ENCODE data around the gene C8G.
A peak's percentile ranks its signal among the peaks of the same experiment; 100 is the strongest.

C8G gene

DNA sequence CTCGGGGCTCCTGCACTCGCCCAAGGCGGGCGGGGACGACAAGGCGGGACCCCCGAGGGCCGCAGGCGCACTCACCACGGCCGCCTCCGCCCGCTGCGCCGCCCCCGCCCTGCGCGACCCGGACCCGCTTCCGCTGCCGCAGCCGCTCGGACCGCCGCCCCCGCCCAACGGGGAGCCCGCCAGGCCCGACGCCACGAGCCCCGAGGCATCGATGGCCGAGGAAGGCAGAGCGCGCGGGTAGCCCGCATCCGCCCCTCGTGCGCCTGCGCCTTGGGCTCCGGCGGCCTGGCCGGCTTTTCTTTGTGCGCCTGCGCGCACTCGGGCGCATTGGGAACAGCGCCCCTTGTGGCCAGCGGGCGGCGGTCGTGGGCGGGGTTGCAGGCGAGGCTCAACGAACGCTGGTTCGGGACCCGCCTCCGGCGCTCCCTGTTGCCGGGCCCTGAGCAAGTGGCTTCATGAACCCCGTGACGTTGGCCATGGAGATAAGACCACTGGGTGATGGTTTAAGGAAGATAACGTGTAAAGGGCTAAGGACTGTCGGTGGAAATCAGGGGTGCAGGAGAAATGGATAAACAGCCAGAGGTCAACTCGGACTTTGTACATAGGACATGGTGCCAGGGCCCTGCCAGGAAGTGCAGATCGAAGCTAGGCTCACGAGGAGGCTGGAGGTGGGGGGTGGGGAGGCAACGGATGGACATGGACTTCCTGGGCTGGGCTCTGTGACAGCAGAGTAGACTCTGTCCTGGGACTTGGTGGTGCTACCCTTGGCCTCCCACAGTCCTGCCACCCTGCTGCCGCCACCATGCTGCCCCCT is at the start of gene C8G, which contains the start of gene FBXW5:
Gene C8G, plus strand, starts transcription at position 725 of the 814 bp plus-strand sequence. Its CDS starts 78 bp downstream, at position 803.
Gene FBXW5, minus strand, starts transcription at position 220 of the 814 bp plus-strand sequence. CDS start 655 bp downstream, outside the sequence.
- DNase-seq (ENCODE audit: low spot score): peak; percentile 100

DNA sequence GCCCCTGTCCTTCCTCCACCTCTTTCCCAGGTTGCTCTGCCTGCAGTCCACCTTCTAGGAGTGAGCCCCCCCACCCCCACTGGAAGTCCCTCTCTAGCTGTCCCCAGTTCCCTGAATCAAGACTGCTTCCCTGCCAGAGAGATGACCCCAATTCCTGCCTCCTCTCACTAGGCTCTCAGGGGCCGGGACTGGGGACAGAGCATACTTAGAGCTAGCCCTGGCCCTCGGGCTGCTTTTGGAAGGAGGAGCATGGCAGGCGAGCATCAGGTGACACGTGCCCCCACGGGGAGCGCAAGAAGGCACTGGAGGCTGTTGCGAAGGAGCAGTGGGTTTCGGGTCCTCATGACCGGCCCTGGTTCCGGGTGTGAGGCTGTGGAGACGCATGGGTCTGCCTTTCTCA is 49.0 kb upstream of the C8G start:
- DNase-seq (ENCODE audit: low spot score): no peak

DNA sequence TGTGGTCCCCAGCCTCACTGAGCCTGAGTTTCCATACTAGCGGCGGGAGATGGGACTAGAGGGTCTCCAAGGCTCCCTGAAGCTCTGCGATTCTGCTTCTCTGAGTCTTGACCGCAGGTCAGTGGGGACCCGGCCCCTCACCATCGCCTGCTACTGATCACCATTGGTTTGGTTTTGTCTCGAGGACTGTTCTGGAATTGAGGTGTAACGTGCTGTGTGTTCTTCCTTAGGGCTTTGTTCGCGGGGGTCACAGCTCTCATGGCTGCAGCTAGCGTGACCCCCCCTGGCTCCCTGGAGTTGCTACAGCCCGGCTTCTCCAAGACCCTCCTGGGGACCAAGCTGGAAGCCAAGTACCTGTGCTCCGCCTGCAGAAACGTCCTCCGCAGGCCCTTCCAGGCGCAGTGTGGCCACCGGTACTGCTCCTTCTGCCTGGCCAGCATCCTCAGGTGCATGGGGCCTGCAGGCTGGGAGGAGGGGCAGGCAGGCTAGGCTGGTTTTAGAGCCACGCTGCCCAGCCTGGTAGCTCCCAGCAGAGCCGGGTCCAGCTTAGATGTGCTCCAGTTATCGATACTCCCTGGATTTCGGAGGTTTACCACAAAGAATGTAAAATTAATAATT is 46.5 kb upstream of the C8G start:
- no peak for DNase-seq (ENCODE audit: low spot score)

DNA sequence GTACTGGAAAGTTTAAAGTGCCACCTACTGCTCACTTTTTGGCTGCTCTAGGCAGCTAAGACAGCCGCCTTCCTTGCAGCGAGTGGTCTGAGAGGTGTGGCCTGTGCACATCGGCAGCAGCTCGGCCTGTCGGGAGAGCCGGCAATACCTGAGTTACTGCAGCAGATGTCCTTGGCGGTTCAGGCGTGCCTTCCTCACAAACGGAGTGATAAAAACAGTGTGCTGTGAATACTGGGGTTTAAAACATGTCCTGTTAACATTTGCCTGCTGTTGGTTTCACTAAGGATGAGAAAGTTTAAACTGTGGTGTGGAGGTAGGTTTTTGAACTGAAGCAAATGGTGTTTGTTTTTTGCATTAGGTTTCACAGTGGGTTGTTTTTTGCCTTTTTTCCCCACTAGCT is 45.8 kb upstream of the C8G start:
- DNase-seq (ENCODE audit: low spot score): no peak

DNA sequence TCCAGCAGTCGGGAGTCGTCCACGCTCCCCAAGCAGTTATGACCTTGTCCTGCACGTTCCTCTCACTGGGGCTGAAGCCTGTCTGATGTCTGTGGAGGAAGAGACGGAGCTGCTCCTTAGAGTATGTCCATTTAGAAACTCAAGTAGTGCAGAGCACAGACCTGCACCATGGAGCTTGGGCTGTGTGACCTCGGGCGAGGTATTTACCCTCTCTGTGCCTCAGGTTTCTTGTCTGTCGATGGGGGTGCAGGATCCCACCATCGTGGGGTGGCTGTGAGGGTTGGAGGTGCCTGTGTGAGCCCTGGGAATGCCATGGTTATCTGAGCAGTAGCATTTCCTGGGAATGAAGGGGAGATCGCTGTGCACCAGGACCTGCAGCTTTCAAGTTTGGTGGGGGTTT is 44.5 kb upstream of the C8G start:
- no peak for DNase-seq (ENCODE audit: low spot score)

DNA sequence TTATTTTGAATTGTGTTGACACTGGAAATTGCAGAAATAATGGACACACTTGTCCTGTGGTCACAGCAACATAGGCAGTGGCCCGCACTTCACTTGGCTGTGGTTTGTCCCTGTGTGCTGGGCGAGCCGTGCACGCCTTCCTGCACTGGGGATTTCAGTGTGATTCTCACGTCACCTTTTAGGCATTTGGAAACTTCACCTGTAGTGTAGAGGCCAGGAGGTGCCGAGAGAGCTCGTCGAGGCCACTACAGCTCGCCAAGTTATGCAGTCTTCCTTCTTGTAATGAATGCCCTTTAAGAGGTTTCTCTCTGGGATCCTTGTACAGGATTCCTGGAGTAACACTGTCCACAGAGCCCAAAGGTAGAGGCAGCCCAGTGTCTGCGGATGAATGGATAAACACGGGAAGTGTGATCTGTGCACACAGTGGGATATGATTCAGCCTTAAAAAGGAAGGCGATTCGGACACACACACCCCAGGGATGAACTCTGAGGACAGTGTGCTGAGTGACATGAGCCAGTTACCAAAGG is 44.0 kb upstream of the C8G start:
- no peak for DNase-seq (ENCODE audit: low spot score)

DNA sequence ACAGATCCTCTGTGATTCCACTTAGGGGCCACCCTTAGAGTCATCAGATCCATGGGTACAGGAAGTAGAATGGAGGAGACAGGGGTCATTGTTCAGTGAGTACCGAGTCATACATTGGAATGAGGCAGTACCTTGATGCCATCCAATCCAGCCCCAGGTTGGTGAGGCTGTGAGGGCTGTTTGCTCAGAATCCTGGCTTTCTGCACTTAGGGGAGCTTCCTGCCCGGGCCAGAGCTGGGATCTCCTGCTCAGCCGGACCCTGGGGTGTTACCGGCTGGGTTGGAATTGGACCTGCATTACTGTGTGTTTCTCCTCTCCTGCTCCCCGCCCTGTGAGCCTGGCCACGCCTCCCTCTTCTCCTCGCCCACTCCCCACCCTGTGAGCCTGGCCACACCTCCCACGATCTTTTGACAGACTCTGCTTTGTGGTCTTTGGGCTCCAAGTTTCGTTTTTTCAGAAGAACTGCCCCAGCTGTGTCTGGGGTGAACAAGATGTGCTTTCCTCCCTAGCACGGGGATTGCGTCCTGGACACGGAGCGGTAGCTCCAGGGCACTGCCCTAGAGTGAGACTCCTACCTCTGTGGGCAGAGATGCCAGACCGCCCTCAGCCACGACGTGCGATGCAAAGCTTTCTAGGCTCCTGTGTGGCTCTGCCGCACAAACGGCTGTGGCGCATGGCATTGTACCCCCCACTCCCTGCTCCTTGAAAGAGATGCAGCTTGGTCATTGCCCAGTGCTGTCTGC is 43.4 kb upstream of the C8G start:
- DNase-seq (ENCODE audit: low spot score): peak; percentile 62

DNA sequence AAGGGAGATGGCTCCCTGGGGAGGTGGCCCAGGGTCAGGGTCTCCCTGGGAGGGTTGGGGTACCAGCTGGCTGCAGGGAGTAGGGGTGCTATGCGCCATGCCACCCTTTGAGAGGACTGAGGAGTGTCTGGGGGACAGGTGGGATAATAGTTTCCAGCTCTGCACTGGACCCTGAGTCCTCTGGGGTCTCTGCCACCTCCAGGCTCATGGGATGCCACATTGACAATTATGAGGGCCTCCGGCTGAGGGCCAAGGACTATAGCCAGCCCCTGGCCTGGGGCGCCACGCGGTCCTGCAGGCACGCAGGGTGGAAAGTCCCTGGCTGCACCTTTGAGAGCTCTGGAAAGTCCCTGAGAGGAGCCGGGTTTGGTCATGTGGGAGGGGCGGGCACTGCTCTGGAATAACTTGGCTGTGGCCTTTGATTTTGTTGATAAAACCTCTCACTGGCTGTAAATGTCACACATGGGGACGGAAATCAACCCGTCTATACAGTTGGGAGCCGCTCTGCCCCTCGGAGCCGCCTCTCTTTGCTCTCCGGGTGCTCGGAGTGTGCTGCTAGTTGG is 42.7 kb upstream of the C8G start:
- peak; percentile 78 for DNase-seq (ENCODE audit: low spot score)

DNA sequence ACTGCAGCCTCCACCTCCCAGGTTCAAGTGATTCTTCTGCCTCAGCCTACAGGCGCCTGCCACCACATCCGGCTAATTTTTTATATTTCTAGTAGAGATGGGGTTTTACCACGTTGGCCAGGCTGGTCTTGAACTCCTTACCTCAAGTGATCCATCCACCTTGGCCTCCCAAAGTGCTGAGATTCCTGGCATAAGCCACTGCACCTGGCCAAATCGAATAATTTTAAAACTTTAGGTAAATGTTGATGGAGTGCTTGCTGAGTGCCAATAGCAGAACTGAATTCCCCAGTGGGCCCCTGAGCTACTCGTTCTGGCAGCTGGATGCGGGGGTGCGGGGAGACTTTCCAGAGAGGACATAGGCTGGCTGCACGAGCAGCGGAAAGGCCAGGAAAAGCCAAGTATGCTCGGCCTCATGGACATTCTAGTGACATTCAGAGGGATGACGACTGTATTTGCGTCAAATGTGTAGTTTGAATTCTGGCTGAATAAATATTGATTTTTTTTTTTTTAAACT is 41.9 kb upstream of the C8G start:
- DNase-seq (ENCODE audit: low spot score): peak; percentile 28

DNA sequence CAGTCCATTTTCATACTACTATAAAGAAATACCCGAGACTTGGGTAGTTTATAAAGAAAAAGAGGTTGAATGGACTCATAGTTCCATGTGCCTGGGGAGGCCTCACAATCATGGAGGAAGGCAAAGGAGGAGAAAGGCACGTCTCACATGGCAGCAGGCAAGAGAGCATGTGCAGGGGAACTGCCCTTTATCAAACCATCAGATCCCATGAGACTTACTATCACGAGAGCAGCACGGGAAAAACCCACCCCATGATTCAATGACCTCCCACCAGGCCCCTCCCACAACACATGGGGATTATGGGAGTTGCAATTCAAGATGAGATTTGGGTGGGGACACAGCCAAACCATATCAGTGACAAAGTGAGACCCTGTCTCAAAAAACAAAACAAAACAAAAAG is 38.8 kb upstream of the C8G start:
- DNase-seq (ENCODE audit: low spot score): no peak

DNA sequence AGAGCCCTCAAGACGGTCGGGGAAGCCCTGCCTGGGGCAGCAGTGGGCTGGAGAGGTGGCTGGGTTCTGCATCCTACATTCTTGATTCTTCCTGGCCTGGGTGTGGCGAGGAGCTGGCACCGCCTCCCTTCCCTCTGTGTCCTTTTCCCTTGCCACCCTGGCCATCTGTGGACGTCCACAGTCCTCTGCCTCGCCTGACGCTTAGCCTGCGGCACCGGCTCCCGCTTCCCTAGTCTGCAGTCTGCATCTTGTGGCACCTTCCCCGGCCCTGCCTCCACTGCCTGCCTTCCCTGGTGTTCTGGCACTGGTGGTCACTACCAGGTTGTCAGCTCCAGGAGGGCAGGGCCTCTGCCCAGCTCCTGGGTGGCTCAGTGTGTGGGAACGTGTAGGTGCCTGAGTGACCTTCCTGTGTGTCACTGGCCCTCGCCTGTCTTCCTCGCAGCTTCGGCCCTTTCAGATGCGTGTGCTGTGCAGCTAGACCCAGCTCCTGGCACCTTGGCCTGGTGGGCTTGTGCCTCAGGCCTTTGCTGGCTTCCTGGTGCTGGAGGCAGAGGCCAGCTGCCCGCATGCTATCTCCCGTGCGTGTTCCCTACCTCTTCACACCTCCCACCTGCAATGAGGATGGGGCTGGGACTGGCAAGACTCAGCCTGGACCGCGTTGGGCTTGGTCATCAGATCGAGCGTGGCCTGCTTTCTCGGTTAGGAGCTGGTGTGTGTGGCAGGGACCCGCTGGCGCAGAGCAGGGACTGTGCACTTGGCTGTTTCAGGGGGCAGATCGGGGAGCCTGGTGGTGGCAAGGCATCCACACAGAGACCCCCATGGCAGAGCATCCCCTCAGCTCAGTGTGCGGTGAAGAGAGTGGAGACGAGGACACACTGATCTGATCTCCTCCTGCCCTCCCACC is 37.8 kb upstream of the C8G start:
- DNase-seq (ENCODE audit: low spot score): no peak

DNA sequence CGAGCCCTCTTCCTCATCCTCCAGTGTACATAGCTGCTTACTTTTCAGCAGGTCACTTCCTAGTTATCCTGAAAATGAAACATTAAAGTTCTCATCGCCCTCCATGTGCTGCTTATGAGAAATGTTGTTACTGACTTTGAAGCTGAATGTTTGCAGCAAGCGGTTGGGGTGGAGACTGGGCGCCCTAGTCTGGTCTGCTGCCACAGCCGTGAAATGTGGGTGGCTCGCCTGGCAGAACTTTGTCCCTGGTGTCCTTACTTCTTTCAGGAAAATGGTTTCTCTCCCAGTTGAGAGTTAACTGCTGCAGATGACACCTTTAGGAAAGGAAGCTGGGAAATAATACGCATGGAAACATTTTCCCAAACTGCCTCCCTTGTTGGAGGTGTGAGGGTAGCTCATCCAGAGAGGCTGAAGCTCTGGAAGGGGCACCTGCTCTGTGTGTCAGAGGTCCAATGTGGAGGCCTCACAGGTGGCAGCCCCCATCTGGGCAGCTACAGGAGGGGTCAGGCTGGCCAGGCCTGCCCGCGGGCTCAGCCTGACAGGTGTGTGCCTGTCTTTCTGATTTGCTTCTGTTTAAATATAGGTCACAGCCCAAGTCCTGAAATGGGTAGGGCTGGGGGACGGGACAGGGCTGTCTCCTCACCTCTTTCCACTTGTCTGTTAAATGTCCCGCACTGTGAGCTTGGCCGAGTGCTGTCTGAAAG is 34.7 kb upstream of the C8G start:
- DNase-seq (ENCODE audit: low spot score): no peak

DNA sequence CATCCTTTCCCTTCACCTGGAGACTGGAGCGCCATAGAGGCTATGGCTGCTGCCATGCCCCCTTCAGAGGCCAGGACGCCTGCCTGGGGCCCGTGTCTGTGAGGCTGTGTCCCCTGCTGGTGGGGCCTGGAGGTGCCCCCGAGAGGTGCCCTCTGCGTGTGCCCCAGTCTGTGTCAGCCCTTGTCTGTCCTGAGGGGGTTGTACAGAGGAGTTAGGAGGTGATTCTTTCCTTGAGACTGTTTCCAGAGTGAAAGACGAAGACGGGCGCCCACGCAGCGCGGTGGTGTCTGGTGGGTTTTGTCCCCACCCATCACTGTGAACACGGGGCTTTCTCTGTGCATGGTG is 34.2 kb upstream of the C8G start:
- DNase-seq (ENCODE audit: low spot score): no peak

DNA sequence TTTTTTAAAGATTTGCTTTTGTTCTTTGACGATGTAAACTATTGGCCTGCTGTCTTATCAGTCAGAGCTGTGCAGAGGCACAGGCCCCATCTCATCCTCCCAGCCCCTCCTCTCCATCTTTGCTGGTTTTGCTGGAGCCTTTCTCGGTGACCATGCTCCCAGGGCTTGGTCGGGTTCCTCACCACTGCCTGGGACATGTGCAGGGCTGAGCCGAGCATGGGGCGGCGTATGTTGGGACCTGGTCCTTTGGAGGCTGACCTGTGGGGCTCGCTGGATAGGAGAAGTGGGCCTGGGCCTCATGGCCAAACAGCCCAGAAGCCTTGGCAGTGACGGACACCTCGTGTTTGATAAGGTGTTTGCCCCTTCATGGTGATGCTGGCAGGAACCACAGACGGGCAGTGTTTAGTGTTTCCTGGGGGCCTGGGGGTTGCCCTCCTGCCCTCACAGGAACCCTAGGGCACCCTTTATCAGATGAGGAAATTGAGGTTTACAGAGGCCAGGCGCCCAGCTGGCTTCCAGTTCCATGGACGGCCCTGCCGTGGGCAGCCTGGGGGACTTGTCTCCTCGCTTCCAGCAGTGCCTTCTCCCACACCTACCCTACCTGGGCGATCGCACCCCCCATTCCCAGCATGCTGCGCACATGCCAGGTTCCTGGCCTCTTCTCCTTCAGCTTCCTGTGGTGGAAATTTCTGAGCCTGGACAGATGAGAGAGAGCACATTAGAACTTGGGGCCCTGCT is 31.2 kb upstream of the C8G start:
- DNase-seq (ENCODE audit: low spot score): no peak

DNA sequence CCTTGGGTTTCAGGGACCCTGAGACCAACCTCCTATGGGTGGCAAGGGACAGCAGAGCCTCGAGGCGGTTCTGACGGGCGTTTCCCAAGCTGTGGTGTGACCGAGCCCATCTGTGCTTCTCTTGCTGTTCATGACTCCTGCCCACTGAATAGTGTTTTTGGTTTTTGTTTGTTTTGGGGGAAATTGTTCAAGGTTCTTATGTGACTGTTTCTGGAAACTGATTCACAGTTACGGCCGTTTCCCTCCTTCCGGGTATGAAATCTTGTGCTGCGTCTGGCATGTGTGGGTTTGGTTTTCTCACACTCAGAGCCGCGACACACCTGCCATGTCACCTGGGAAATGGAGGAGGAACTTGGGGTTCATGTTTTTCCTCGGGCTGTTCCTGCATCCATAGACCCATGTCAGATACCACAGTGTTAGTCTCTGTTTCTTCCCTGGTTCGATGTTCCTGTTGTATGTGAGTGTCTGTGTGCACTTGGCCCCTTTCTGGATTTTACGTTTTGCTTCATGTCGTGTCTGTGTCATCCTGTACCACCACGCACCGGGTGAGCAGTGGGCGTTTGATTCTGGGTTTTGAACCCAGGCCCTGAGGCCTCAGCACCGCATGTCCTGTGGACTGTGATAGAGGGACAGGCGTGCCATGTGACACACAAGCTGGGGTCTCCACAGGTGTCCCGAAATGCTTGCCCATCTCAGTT is 29.3 kb upstream of the C8G start:
- DNase-seq (ENCODE audit: low spot score): no peak

DNA sequence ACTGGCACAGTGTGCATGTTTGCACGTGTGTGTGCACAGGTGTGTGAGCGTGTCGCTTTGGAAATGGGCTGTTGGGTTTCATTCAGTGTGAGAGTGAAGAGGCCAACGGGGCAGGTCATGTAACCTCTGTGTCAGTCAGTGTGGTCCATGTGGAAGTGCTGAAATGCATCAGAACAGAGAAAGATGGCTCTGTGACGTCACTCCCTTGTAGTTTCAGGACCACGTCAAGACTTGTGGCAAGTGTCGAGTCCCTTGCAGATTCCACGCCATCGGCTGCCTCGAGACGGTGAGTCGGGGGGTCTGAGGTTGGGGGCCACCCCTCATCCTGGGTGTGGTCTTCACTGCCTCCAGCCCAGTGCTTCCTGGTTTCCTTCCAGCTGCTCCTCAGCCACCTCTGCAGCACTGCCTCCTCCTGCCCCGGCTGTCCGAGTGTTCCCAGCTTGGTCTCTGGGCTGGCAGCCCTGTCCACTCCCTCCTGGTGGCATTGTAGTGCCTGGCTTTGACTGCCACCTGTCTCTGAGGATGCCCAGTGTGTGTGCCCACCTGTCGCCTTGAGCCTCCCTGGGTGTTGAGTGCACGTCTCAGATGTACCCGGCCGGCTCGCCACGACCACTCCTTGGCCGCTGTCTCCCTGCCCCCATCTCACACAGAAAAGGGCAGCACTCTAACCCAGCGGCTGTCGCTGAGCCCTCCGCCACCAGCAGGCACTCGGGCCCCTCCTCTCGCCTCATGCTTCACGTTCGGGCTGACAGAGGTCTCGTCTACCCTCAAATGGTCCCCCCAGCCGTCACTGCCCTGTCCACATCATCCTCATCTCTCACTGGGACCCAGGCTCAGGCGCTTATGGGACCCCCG is 28.5 kb upstream of the C8G start:
- DNase-seq (ENCODE audit: low spot score): no peak

DNA sequence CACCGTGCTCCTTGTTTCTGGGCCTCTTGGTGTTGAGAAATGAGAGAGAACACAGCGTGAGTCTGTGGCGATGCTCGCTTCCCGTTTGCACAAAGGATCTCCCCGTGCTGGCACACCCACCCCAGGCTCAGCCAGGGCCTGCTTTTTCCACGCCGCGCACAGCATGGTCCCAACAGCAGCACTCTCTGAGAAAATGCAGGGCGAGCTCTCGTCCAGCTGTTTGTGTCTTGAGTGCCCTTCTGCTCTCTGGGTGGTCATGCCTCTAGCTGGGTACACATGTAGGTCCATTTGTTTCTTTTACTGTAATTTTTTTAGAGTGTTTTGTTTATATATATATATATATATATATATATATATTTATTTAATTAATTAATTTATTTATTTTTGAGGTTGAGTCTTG is 27.1 kb upstream of the C8G start:
- DNase-seq (ENCODE audit: low spot score): no peak

DNA sequence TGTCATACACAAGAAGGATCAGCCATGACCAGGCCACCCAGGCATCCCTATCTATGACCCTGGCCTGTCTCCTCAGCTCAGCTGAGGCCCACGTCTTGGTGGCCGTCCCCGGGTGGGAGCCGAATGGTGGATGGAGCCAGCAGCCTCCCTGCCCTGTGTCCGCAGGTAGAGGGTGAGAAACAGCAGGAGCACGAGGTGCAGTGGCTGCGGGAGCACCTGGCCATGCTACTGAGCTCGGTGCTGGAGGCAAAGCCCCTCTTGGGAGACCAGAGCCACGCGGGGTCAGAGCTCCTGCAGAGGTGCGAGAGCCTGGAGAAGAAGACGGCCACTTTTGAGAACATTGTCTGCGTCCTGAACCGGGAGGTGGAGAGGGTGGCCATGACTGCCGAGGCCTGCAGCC is 25.0 kb upstream of the C8G start:
- no peak for DNase-seq (ENCODE audit: low spot score)

Measured in hepatic stellate cell (primary cell).